H1 (cell line): ENCODE results near the gene ACOT7. TPM values are rescaled to one million over a fixed set of nuclear protein-coding genes. Genes with fewer than 3 reads are reported as not detected.
A peak's percentile ranks its signal among the peaks of the same experiment; 100 is the strongest.

ENCODE experiments used
- CTCF ChIA-PET: fragments of 300-600 bp; sonication (Branson Sonifier 250); formaldehyde crosslinking; loops from one replicate; lab custom pipeline; 2021; ENCODE audit not compliant: partially characterized antibody; lab: Charles Lee
- POLR2A ChIA-PET: fragments of 300-600 bp; sonication (Branson Sonifier 250); formaldehyde crosslinking; loops from one replicate; lab custom pipeline; 2021; ENCODE audit warnings: inconsistent platforms; ENCODE audit not compliant: partially characterized antibody; lab: Charles Lee
- DNase-seq, 2 experiments: peaks; one replicate each; pipeline versions ENCODE4 v3.0.0 to v3.0.0-alpha.2; 2010 to 2022; ENCODE audit warnings: low spot score in 2 of 2, low read depth in 1 of 2, mixed read lengths in 1 of 2
- FAIRE-seq: peaks from 2 replicates; lab custom pipeline; 2011; peaks lifted over from hg19 to GRCh38; lab: Jason Lieb, UNC
- H2AFZ ChIP-seq: 2 replicates; pipeline ENCODE4 v1.8.1; 2012; ENCODE audit warnings: low read length, inconsistent platforms
- H2AK5ac ChIP-seq: 2 replicates; pipeline ENCODE4 v1.6.1; 2013; ENCODE audit warnings: low read depth, low read length
- H2BK120ac ChIP-seq: replicated peaks from 2 replicates; pipeline ENCODE3; 2013; ENCODE audit warnings: low read depth, low read length, inconsistent platforms
- H2BK12ac ChIP-seq: 2 replicates; pipeline ENCODE4 v1.6.1; 2013; ENCODE audit warnings: low read depth, low read length
- H2BK15ac ChIP-seq: 2 replicates; pipeline ENCODE4 v1.6.1; 2013; ENCODE audit warnings: low read length
- H2BK20ac ChIP-seq: 2 replicates; pipeline ENCODE4 v1.6.1; 2013; ENCODE audit warnings: low read length
- H2BK5ac ChIP-seq: 2 replicates; pipeline ENCODE4 v1.6.1; 2013; ENCODE audit warnings: low read depth, low read length
- H3K14ac ChIP-seq: 2 replicates; pipeline ENCODE4 v1.6.1; 2013; ENCODE audit warnings: inconsistent platforms; ENCODE audit not compliant: insufficient read length
- H3K18ac ChIP-seq: 2 replicates; pipeline ENCODE4 v1.6.1; 2013; ENCODE audit warnings: low read length; ENCODE audit errors: extremely low read depth
- H3K23ac ChIP-seq: 2 replicates; pipeline ENCODE4 v1.6.1; 2013; ENCODE audit warnings: inconsistent platforms; ENCODE audit not compliant: insufficient read length
- H3K23me2 ChIP-seq: 2 replicates; pipeline ENCODE4 v1.6.1; 2013; ENCODE audit warnings: low read depth, low read length
- H3K27ac ChIP-seq: 2 replicates; pipeline ENCODE4 v1.6.1; 2011; ENCODE audit warnings: low read depth, low read length, inconsistent platforms
- H3K27me3 ChIP-seq, 4 experiments: replicated peaks in 1 of 4; 1 replicate in 1 of 4; 2 replicates in 3 of 4; pipeline versions ENCODE4 v1.6.1 to v1.8.1; 2011 to 2013; ENCODE audit warnings: low read length in 3 of 4, mild to moderate bottlenecking in 3 of 4, inconsistent platforms in 2 of 4, mixed read lengths in 2 of 4, moderate library complexity in 1 of 4; ENCODE audit not compliant: control insufficient read depth in 3 of 4, insufficient read depth in 3 of 4; ENCODE audit errors: extremely low read depth in 1 of 4
- H3K36me3 ChIP-seq, 4 experiments: 2 replicates each; pipeline versions ENCODE4 v1.6.1 to v1.8.1; 2011 to 2013; ENCODE audit warnings: mild to moderate bottlenecking in 4 of 4, low read length in 3 of 4, moderate library complexity in 2 of 4, control low read depth in 1 of 4, inconsistent platforms in 1 of 4; ENCODE audit not compliant: insufficient read depth in 4 of 4, control insufficient read depth in 2 of 4
- H3K4ac ChIP-seq: replicated peaks from 2 replicates; pipeline ENCODE3; 2013; ENCODE audit warnings: low read length, low read depth, mixed read lengths, inconsistent platforms; ENCODE audit not compliant: insufficient read length
- H3K4me1 ChIP-seq, 4 experiments: replicated peaks in 1 of 4; 1 replicate in 1 of 4; 2 replicates in 3 of 4; pipeline versions ENCODE4 v1.6.1 to v1.8.1; 2011 to 2013; ENCODE audit warnings: low read length in 3 of 4, inconsistent platforms in 2 of 4, mixed read lengths in 1 of 4; ENCODE audit not compliant: insufficient read depth in 4 of 4, control insufficient read depth in 3 of 4
- H3K4me2 ChIP-seq, 2 experiments: 2 replicates each; pipeline versions ENCODE4 v1.6.1 to v1.8.1; 2011 to 2013; ENCODE audit warnings: low read depth in 2 of 2, low read length in 2 of 2, control low read depth in 1 of 2, inconsistent platforms in 1 of 2, mild to moderate bottlenecking in 1 of 2; ENCODE audit not compliant: insufficient read depth in 1 of 2
- H3K4me3 ChIP-seq, 4 experiments: fragments of 200-600, 300-600 bp in 1 of 4; sonication (generic), shearing (Covaris generic), sonication (Bioruptor Twin) in 1 of 4; 2 replicates each; pipeline versions ENCODE4 v1.5.1 to v1.8.1; 2011 to 2016; ENCODE audit warnings: low read length in 4 of 4, low read depth in 3 of 4, control low read depth in 2 of 4, inconsistent platforms in 2 of 4, mild to moderate bottlenecking in 2 of 4, mixed read lengths in 1 of 4, moderate library complexity in 1 of 4; ENCODE audit not compliant: insufficient read depth in 2 of 4; ENCODE audit errors: extremely low read depth in 1 of 4
- H3K56ac ChIP-seq: replicated peaks from 2 replicates; pipeline ENCODE3; 2013; ENCODE audit warnings: low read depth, mild to moderate bottlenecking, mixed read lengths, low read length, inconsistent platforms; ENCODE audit not compliant: insufficient read length
- H3K79me1 ChIP-seq: 2 replicates; pipeline ENCODE4 v1.6.1; 2013; ENCODE audit warnings: low read depth, low read length, control low read depth
- H3K79me2 ChIP-seq, 2 experiments: 2 replicates each; pipeline versions ENCODE4 v1.6.1 to v1.8.1; 2012 to 2013; ENCODE audit warnings: low read length in 2 of 2, mild to moderate bottlenecking in 2 of 2, inconsistent platforms in 1 of 2; ENCODE audit not compliant: insufficient read depth in 2 of 2, control insufficient read depth in 1 of 2
- H3K9ac ChIP-seq, 4 experiments: replicated peaks in 1 of 4; 1 replicate in 1 of 4; 2 replicates in 3 of 4; pipeline versions ENCODE4 v1.6.1 to v1.8.1; 2011 to 2013; ENCODE audit warnings: low read depth in 3 of 4, low read length in 3 of 4, control low read depth in 2 of 4, mild to moderate bottlenecking in 2 of 4, moderate library complexity in 2 of 4, inconsistent platforms in 1 of 4; ENCODE audit errors: extremely low read depth in 1 of 4
- H3K9me3 ChIP-seq, 2 experiments: 2 replicates each; pipeline versions ENCODE4 v1.6.1 to v1.8.1; 2012 to 2013; ENCODE audit warnings: mild to moderate bottlenecking in 2 of 2, moderate library complexity in 2 of 2, control low read depth in 1 of 2, inconsistent platforms in 1 of 2, low read depth in 1 of 2, low read length in 1 of 2, mixed read lengths in 1 of 2; ENCODE audit not compliant: insufficient read depth in 2 of 2
- H4K20me1 ChIP-seq, 2 experiments: replicated peaks in 1 of 2; 2 replicates each; pipeline versions ENCODE3 to v1.8.1; 2011 to 2013; ENCODE audit warnings: inconsistent platforms in 2 of 2, low read length in 2 of 2, mild to moderate bottlenecking in 1 of 2; ENCODE audit not compliant: insufficient read depth in 2 of 2, control insufficient read depth in 1 of 2
- H4K5ac ChIP-seq: 2 replicates; pipeline ENCODE4 v1.6.1; 2013; ENCODE audit warnings: low read length, low read depth, mixed read lengths, inconsistent platforms; ENCODE audit not compliant: insufficient read length
- H4K8ac ChIP-seq: 2 replicates; pipeline ENCODE4 v1.8.0; 2013; ENCODE audit warnings: mild to moderate bottlenecking, moderate library complexity, low read length, inconsistent platforms; ENCODE audit not compliant: insufficient read depth; ENCODE audit errors: extremely low read depth
- H4K91ac ChIP-seq: replicated peaks from 2 replicates; pipeline ENCODE3; 2013; ENCODE audit warnings: low read length, mixed read lengths, inconsistent platforms; ENCODE audit not compliant: insufficient read length
- ATF3 ChIP-seq: IDR thresholded peaks from 2 replicates; pipeline ENCODE4 v1.6.1; 2011; ENCODE audit warnings: low read depth, mild to moderate bottlenecking, low read length; ENCODE audit not compliant: insufficient read depth
- BCL11A ChIP-seq, 2 experiments: IDR thresholded peaks; one replicate each; pipeline ENCODE4 v1.6.1; 2011; ENCODE audit warnings: low read depth in 2 of 2, low read length in 2 of 2, mild to moderate bottlenecking in 2 of 2
- CBX5 ChIP-seq: fragments of 300-800, 300-1000 bp; sonication (generic); IDR thresholded peaks from 2 replicates; pipeline ENCODE4 v1.7.1; 2016; ENCODE audit warnings: antibody characterized with exemption, low read length, low read depth
- CHD1 ChIP-seq: IDR thresholded peaks from 2 replicates; pipeline ENCODE4 v1.6.1; 2012; ENCODE audit warnings: low read depth, low read length, improper control_type of control experiment
- HDAC2 ChIP-seq, 2 experiments: fragments of 300-600 bp in 1 of 2; sonication (generic) in 1 of 2; IDR thresholded peaks; 2 replicates each; pipeline ENCODE4 v1.6.1; 2011 to 2012; ENCODE audit warnings: low read depth in 2 of 2, low read length in 2 of 2, mild to moderate bottlenecking in 2 of 2, moderate library complexity in 2 of 2, borderline replicate concordance in 1 of 2, inconsistent platforms in 1 of 2
- HDAC6 ChIP-seq: IDR thresholded peaks from one replicate; pipeline ENCODE4 v1.7.1; 2012; ENCODE audit warnings: low read depth, mild to moderate bottlenecking, inconsistent platforms, low read length, moderate library complexity
- RAD21 ChIP-seq, 2 experiments: IDR thresholded peaks in 1 of 2; conservative IDR thresholded peaks in 1 of 2; 2 replicates each; pipeline ENCODE4 v1.6.1; 2011; ENCODE audit warnings: low read depth in 2 of 2, low read length in 2 of 2, improper control_type of control experiment in 1 of 2, inconsistent platforms in 1 of 2, mild to moderate bottlenecking in 1 of 2, moderate library complexity in 1 of 2
- SAP30 ChIP-seq: fragments of 300-600 bp; sonication (generic); IDR thresholded peaks from 2 replicates; pipeline ENCODE4 v1.7.1; 2012; ENCODE audit warnings: low read length, moderate library complexity, mild to moderate bottlenecking, inconsistent platforms; ENCODE audit not compliant: insufficient read depth, insufficient replicate concordance
- SP1 ChIP-seq: IDR thresholded peaks from 2 replicates; pipeline ENCODE4 v1.6.1; 2011; ENCODE audit warnings: low read depth, low read length
- WGBS, 2 experiments: shearing (Covaris generic) in 1 of 2; methylation state at CpG; one replicate each; pipeline versions ENCODE4 v1.1.6 to v1.1.7; 2013 to 2015; ENCODE audit warnings: low lambda C conversion rate in 2 of 2, mixed read lengths in 2 of 2, inconsistent platforms in 1 of 2, low coverage in 1 of 2, missing lambda C conversion rate in 1 of 2; ENCODE audit not compliant: insufficient replicate concordance in 2 of 2, insufficient coverage in 1 of 2, insufficient read length in 1 of 2; ENCODE audit errors: extremely low coverage in 1 of 2, missing lambda C conversion rate in 1 of 2; 5-methylcytosine and 5-hydroxymethylcytosine counted together
- polyA plus RNA-seq, 7 experiments: library from polyadenylated mRNA; depleted of rRNA in 3 of 7; stranded (reverse) in 5 of 7; unstranded in 2 of 7; fragments of >200 nt in 5 of 7; fragments of 200-250 nt in 2 of 7; gene quantifications; 1 replicate in 5 of 7; 2 replicates in 1 of 7; 4 replicates in 1 of 7; pipeline versions ENCODE4 v1.2.1 to v1.2.3, GENCODE V29; 2011 to 2013; ENCODE audit warnings: missing spikeins in 2 of 7, mixed read lengths in 2 of 7
- total RNA-seq: library from RNA; stranded (reverse); fragmentation: NEBNext Ultra II Directional; extraction: Animal tissue kit (Norgen Biotek cat#: 25700); gene quantifications from 2 replicates; pipeline ENCODE4 v1.2.1, GENCODE V29; 2021

Gene ACOT7
- total and polyA plus RNA-seq, 2 of the 8 experiments (the other 6 are each of a cell fraction or from before 2014, with no cell fraction given): 151 to 214 TPM

DNA sequence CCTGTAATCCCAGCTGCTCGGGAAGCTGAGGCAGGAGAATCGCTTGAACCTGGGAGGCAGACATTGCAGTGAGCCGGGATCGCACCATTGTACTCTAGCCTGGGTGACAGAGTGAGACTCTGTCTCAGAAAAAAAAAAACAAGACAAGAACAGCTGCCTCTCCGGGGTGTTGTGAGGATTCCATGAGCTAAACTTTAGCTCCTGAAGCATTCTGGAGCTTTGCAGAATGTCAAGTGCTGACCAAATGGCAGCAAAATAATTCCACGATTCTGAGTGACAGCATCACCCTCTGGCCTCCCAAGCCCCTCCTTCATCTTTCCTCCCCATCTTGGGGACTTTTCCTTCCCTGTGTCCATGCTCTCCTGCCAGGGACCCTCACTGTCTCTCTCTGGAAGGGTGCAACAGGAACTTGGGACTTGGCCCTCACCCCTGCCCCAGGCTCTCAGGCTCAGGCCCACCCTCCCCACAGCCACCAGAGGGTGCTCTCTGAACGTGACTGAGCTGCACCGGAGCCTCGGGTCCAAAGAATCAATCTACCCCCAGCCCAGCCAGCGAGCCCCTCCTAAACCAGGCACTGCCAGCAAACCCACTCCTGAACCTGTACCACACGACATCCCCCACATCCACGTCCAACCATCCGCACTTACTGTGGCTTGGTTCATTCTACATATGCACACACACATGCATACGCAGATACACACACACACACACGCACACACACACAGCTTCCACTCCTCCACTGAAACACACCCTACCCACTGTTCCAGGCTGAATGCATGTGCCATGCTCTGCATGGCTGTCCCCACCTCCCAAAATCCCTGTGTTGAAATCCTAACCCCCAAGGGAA is 45.7 kb downstream of the ACOT7 start:
- no peaks in the 10 kb centered on the region for H3K23me2 ChIP-seq
- no peak overlapping the region; the same call in 1 of the 2 replicates for H3K18ac ChIP-seq
- 0 out of 2 replicates have a peak overlapping the region, but pooled peaks have one; percentile 34 for H2BK15ac ChIP-seq
- no peak overlapping the region for H3K9ac ChIP-seq
- 0 out of 2 replicates have a peak overlapping the region, but pooled peaks have one; percentile 30 for H2AK5ac ChIP-seq
- H4K20me1 ChIP-seq: peaks cover 15 to 32% of the 10 kb centered on the region in 2 experiments
- H3K4ac ChIP-seq: peak overlapping the region; percentile 15
- no peak overlapping the region for H3K4me3 ChIP-seq
- no peak overlapping the region for H4K8ac ChIP-seq
- no peak for FAIRE-seq
- WGBS, 2 experiments: 78% methylated on average over 14 of the region's 15 CpGs; no CpG with 5 or more reads in 1 of the 2 experiments
- DNase-seq: peak in 1 of 2 experiments; percentile 77
- H3K4me1 ChIP-seq: peaks cover 0 to 8% (median 2%) of the 10 kb centered on the region in 4 experiments; a peak in 5 of 7 replicates
- ChIA-PET POLR2A (interaction anchor here (0.7 to 1.9 kb wide), 7 partner anchors 37 to 113 kb away, joined by 3 to 8 read pairs (median 4); partner anchors contain the start of gene ACOT7), CTCF (interaction anchor here (0.7 to 34.3 kb wide), 27 partner anchors 9 to 265 kb away, joined by 3 to 1769 read pairs (median 5); partner anchors contain the start of genes ACOT7, HES2, ICMT and PLEKHG5)
- H3K27me3 ChIP-seq: no peaks in the 10 kb centered on the region
- H3K9me3 ChIP-seq: no peaks in the 10 kb centered on the region
- no peak overlapping the region for H2BK20ac ChIP-seq
- no peak overlapping the region for H4K5ac ChIP-seq
- H2BK120ac ChIP-seq: no peak overlapping the region
- H2AFZ ChIP-seq: no peak overlapping the region
- H3K79me1 ChIP-seq: 0 out of 2 replicates have a peak, but pooled peaks cover 8% of the 10 kb centered on the region
- H3K23ac ChIP-seq: no peak overlapping the region
- peak overlapping the region; percentile 69; the same call in 1 of the 2 replicates for H2BK5ac ChIP-seq
- H3K14ac ChIP-seq: no peak overlapping the region
- H2BK12ac ChIP-seq: peak overlapping the region; percentile 77; the same call in 1 of the 2 replicates
- no peak overlapping the region for H3K27ac ChIP-seq
- no peak overlapping the region for H3K56ac ChIP-seq
- peaks cover 0 to 15% of the 10 kb centered on the region in 2 experiments; a peak in 1 of 4 replicates for H3K79me2 ChIP-seq
- H3K4me2 ChIP-seq: no peak overlapping the region
- no peaks in the 10 kb centered on the region for H3K36me3 ChIP-seq
- H4K91ac ChIP-seq: peak overlapping the region; percentile 59
- TF ChIP-seq ATF3 (no peak), RAD21 (IDR thresholded peaks at IDR 0.05 in 1 of 2, conservative IDR thresholded peaks at IDR 0.05 in 1 of 2; ENCODE audit: low read depth in 2 of 2, low read length in 2 of 2) (peak; percentile 87 to 89), HDAC6 (no peak), SAP30 (no peak), BCL11A (IDR thresholded peaks at IDR 0.05; ENCODE audit: low read depth in 2 of 2, low read length in 2 of 2) (no peak), SP1 (no peak), CBX5 (no peak), CHD1 (no peak), HDAC2 (IDR thresholded peaks at IDR 0.05; ENCODE audit: borderline replicate concordance in 1 of 2, low read depth in 2 of 2, low read length in 2 of 2) (no peak)
